IMR-90 (cell line): ENCODE data around the gene NCBP2L. TPM values are rescaled to one million over a fixed set of nuclear protein-coding genes. Genes with fewer than 3 reads are reported as not detected.

ENCODE experiments used
- ATAC-seq: fragments of 200-7000 bp; cut with Tn5 transposase; 2 replicates; pipeline ENCODE4 v1.9.1; 2020; ENCODE audit warnings: low read depth, mild to moderate bottlenecking, moderate library complexity
- BruUV-seq: library from RNA; stranded (reverse); fragments of 400-500 nt; replicated peaks from 2 replicates; lab custom pipeline; 2021; lab: Mats Ljungman, UMichigan
- CTCF ChIA-PET: fragments of 300-600 bp; formaldehyde crosslinking; extraction: SDS; loops from one replicate; lab custom pipeline; 2021; ENCODE audit warnings: antibody characterized with exemption; lab: Yijun Ruan, JAX
- POLR2A ChIA-PET: fragments of 300-600 bp; sonication (Branson Sonifier 250); formaldehyde crosslinking; loops from one replicate; lab custom pipeline; 2022; ENCODE audit warnings: antibody characterized with exemption; ENCODE audit not compliant: unreplicated experiment; lab: Charles Lee
- DNase-seq: peaks from one replicate; pipeline ENCODE4 v3.0.0; 2013
- H2AFZ ChIP-seq: replicated peaks from 2 replicates; pipeline ENCODE3; 2013; ENCODE audit warnings: low read length, mild to moderate bottlenecking; ENCODE audit not compliant: poor library complexity
- H2AK5ac ChIP-seq: 2 replicates; pipeline ENCODE4 v1.6.1; 2013; ENCODE audit warnings: low read depth, low read length, inconsistent platforms
- H2AK9ac ChIP-seq: replicated peaks from 2 replicates; pipeline ENCODE3; 2013; ENCODE audit warnings: mild to moderate bottlenecking, low read depth, low read length, moderate library complexity; ENCODE audit not compliant: poor library complexity
- H2BK120ac ChIP-seq: 2 replicates; pipeline ENCODE4 v1.6.1; 2013; ENCODE audit warnings: low read depth, low read length, inconsistent platforms
- H2BK15ac ChIP-seq: 3 replicates; pipeline ENCODE4 v1.6.1; 2013; ENCODE audit warnings: low read depth, low read length, inconsistent platforms
- H2BK20ac ChIP-seq: 2 replicates; pipeline ENCODE4 v1.6.1; 2013; ENCODE audit warnings: low read depth, mild to moderate bottlenecking, inconsistent platforms, low read length, moderate library complexity
- H2BK5ac ChIP-seq: 2 replicates; pipeline ENCODE4 v1.6.1; 2013; ENCODE audit warnings: mild to moderate bottlenecking, low read depth, low read length, inconsistent platforms; ENCODE audit not compliant: poor library complexity, severe bottlenecking
- H3K14ac ChIP-seq: replicated peaks from 2 replicates; pipeline ENCODE4 v1.6.1; 2013; ENCODE audit warnings: low read depth, low read length, inconsistent platforms
- H3K18ac ChIP-seq: 2 replicates; pipeline ENCODE4 v1.6.1; 2013; ENCODE audit warnings: low read depth, low read length, control low read depth
- H3K23ac ChIP-seq: 2 replicates; pipeline ENCODE4 v1.6.1; 2013; ENCODE audit warnings: low read depth, low read length, inconsistent platforms
- H3K27ac ChIP-seq: 2 replicates; pipeline ENCODE4 v1.5.1; 2013; ENCODE audit warnings: mild to moderate bottlenecking, control low read depth, low read length; ENCODE audit not compliant: insufficient read depth
- H3K27me3 ChIP-seq: 2 replicates; pipeline ENCODE4 v1.6.1; 2013; ENCODE audit warnings: low read length; ENCODE audit not compliant: control insufficient read depth, insufficient read depth
- H3K36me3 ChIP-seq: 2 replicates; pipeline ENCODE4 v1.6.1; 2013; ENCODE audit warnings: low read length, mixed read lengths; ENCODE audit not compliant: control insufficient read depth, insufficient read depth
- H3K4ac ChIP-seq: 2 replicates; pipeline ENCODE4 v1.6.1; 2013; ENCODE audit warnings: low read depth, low read length, inconsistent platforms
- H3K4me1 ChIP-seq: 2 replicates; pipeline ENCODE4 v1.6.1; 2013; ENCODE audit warnings: low read length, mixed read lengths; ENCODE audit not compliant: control insufficient read depth, insufficient read depth
- H3K4me2 ChIP-seq: 2 replicates; pipeline ENCODE4 v1.6.1; 2013; ENCODE audit warnings: low read depth, mild to moderate bottlenecking, control low read depth, low read length, moderate library complexity
- H3K4me3 ChIP-seq: 2 replicates; pipeline ENCODE4 v1.5.1; 2013; ENCODE audit warnings: low read depth, mild to moderate bottlenecking, control low read depth, low read length, moderate library complexity; ENCODE audit not compliant: insufficient read depth
- H3K56ac ChIP-seq: 2 replicates; pipeline ENCODE4 v1.6.1; 2013; ENCODE audit warnings: low read length, inconsistent platforms; ENCODE audit not compliant: insufficient read depth; ENCODE audit errors: extremely low read depth
- H3K79me1 ChIP-seq, 2 experiments: 2 replicates each; pipeline ENCODE4 v1.6.1; 2013; ENCODE audit warnings: low read length in 2 of 2, inconsistent platforms in 1 of 2, low read depth in 1 of 2
- H3K9ac ChIP-seq: 2 replicates; pipeline ENCODE4 v1.6.1; 2013; ENCODE audit warnings: low read depth, low read length, control low read depth
- H3K9me1 ChIP-seq: 2 replicates; pipeline ENCODE4 v1.6.1; 2013; ENCODE audit warnings: low read length, inconsistent platforms; ENCODE audit not compliant: insufficient read depth
- H3K9me3 ChIP-seq: 2 replicates; pipeline ENCODE4 v1.6.1; 2013; ENCODE audit warnings: low read length; ENCODE audit not compliant: control insufficient read depth, insufficient read depth
- H4K20me1 ChIP-seq: 2 replicates; pipeline ENCODE4 v1.6.1; 2013; ENCODE audit warnings: low read length, inconsistent platforms; ENCODE audit not compliant: insufficient read depth
- H4K5ac ChIP-seq: 2 replicates; pipeline ENCODE4 v1.6.1; 2013; ENCODE audit warnings: mild to moderate bottlenecking, low read depth, low read length, control low read depth
- H4K8ac ChIP-seq, 2 experiments: 2 replicates each; pipeline ENCODE4 v1.6.1; 2013; ENCODE audit warnings: low read depth in 2 of 2, low read length in 2 of 2, control low read depth in 1 of 2, inconsistent platforms in 1 of 2
- H4K91ac ChIP-seq: 2 replicates; pipeline ENCODE4 v1.6.1; 2013; ENCODE audit warnings: low read depth, low read length, inconsistent platforms; ENCODE audit not compliant: insufficient read depth
- BHLHE40 ChIP-seq: fragments of 150-350 bp; IDR thresholded peaks from 2 replicates; pipeline ENCODE4 v1.6.1; 2016; ENCODE audit warnings: mild to moderate bottlenecking, low read depth, low read length
- CEBPB ChIP-seq: IDR thresholded peaks from 2 replicates; pipeline ENCODE4 v1.6.1; 2012; ENCODE audit warnings: low read depth, low read length, improper control_type of control experiment
- CHD1 ChIP-seq: IDR thresholded peaks from 2 replicates; pipeline ENCODE4 v1.6.1; 2012; ENCODE audit warnings: low read depth, low read length, improper control_type of control experiment
- CTCF ChIP-seq: conservative IDR thresholded peaks from 2 replicates; pipeline ENCODE4 v1.5.1; 2012; ENCODE audit warnings: mild to moderate bottlenecking, low read depth, low read length, improper control_type of control experiment
- ELK1 ChIP-seq: fragments of 150-350 bp; IDR thresholded peaks from 2 replicates; pipeline ENCODE4 v1.6.1; 2016; ENCODE audit warnings: low read depth, mild to moderate bottlenecking, low read length, moderate library complexity, borderline replicate concordance
- FOS ChIP-seq: fragments of 150-350 bp; IDR thresholded peaks from 2 replicates; pipeline ENCODE4 v1.6.1; 2016; ENCODE audit warnings: low read depth, low read length
- MAFK ChIP-seq: IDR thresholded peaks from 2 replicates; pipeline ENCODE4 v1.6.1; 2012; ENCODE audit warnings: low read depth, low read length, improper control_type of control experiment
- MAZ ChIP-seq: IDR thresholded peaks from 2 replicates; pipeline ENCODE4 v1.6.1; 2012; ENCODE audit warnings: low read depth, mild to moderate bottlenecking, low read length, improper control_type of control experiment, moderate library complexity, borderline replicate concordance
- MXI1 ChIP-seq: IDR thresholded peaks from 2 replicates; pipeline ENCODE4 v1.6.1; 2012; ENCODE audit warnings: low read depth, mild to moderate bottlenecking, low read length, moderate library complexity, borderline replicate concordance
- NFE2L2 ChIP-seq: fragments of 150-350 bp; IDR thresholded peaks from 2 replicates; pipeline ENCODE4 v1.6.1; 2016; ENCODE audit warnings: low read depth, mild to moderate bottlenecking, low read length
- POLR2A ChIP-seq: IDR thresholded peaks from 2 replicates; pipeline ENCODE4 v1.6.1; 2012; ENCODE audit warnings: mild to moderate bottlenecking, low read depth, low read length
- RAD21 ChIP-seq: IDR thresholded peaks from 2 replicates; pipeline ENCODE4 v1.6.1; 2012; ENCODE audit warnings: low read length, improper control_type of control experiment
- RCOR1 ChIP-seq: IDR thresholded peaks from 2 replicates; pipeline ENCODE4 v1.6.1; 2012; ENCODE audit warnings: mild to moderate bottlenecking, low read length, improper control_type of control experiment; ENCODE audit not compliant: insufficient replicate concordance
- RFX5 ChIP-seq: IDR thresholded peaks from 2 replicates; pipeline ENCODE4 v1.8.0; 2012; ENCODE audit warnings: low read depth, mild to moderate bottlenecking, low read length, moderate library complexity
- SMC3 ChIP-seq: fragments of 150-350 bp; IDR thresholded peaks from 2 replicates; pipeline ENCODE4 v1.6.1; 2016; ENCODE audit warnings: low read depth, mild to moderate bottlenecking, antibody characterized with exemption, low read length, moderate library complexity
- USF2 ChIP-seq: fragments of 150-350 bp; IDR thresholded peaks from 2 replicates; pipeline ENCODE4 v1.6.1; 2017; ENCODE audit warnings: mild to moderate bottlenecking, antibody characterized with exemption, low read length, low read depth
- WGBS, 2 experiments: methylation state at CpG; one replicate each; pipeline versions ENCODE4 v1.1.5 to v1.1.7; 2013; ENCODE audit warnings: missing lambda C conversion rate in 2 of 2; ENCODE audit not compliant: insufficient read length in 1 of 2; ENCODE audit errors: extremely low coverage in 2 of 2; 5-methylcytosine and 5-hydroxymethylcytosine counted together
- dilution Hi-C: fragments of 300-500 bp; cut with HindIII; formaldehyde crosslinking; loops from one replicate; pipeline ENCODE4 v1.14.3; 2018; ENCODE audit warnings: low sequenced_read_pairs; ENCODE audit not compliant: unreplicated experiment
- in situ Hi-C: fragments of 300-500 bp; cut with MboI; formaldehyde crosslinking; loops from 3 replicates; pipeline ENCODE4 v1.14.3; 2019; ENCODE audit warnings: low sequenced_read_pairs, inconsistent platforms, mixed read lengths
- intact Hi-C: fragments of 100-400 bp; cut with micrococcal nuclease; formaldehyde crosslinking; loops from 2 replicates; pipeline ENCODE4 v1.10.0; 2022
- polyA plus RNA-seq, 3 experiments: library from polyadenylated mRNA; depleted of rRNA; stranded (reverse); fragments of >200 nt; gene quantifications; 2 replicates each; pipeline ENCODE4 v1.2.3, GENCODE V29; 2012; ENCODE audit warnings: low replicate concordance in 1 of 3
- total RNA-seq: library from RNA; depleted of rRNA; stranded (reverse); fragments of >200 nt; gene quantifications from 2 replicates; pipeline ENCODE4 v1.2.3, GENCODE V29; 2012

Gene NCBP2L
- total and polyA plus RNA-seq, 2 of the 4 experiments (the other 2 are of a cell fraction), result not detected

GRCh38 chrX:107823042-107823441 is 45.5 kb downstream of the NCBP2L start:
- Histone ChIP-seq H3K79me1 (no peaks in the 10 kb centered on the region), H3K9me3 (peaks cover 9% of the 10 kb centered on the region), H4K5ac (no peak overlapping the region), H3K14ac (no peak overlapping the region), H2BK20ac (no peak overlapping the region), H2BK120ac (no peak overlapping the region), H2AK9ac (no peak overlapping the region), H2AK5ac (no peak overlapping the region), H3K36me3 (no peaks in the 10 kb centered on the region), H3K9ac (no peak overlapping the region), H4K20me1 (no peaks in the 10 kb centered on the region; the same call in 1 of the 2 replicates), H3K23ac (no peak overlapping the region), H3K56ac (no peak overlapping the region), H4K91ac (no peak overlapping the region), H3K4ac (no peak overlapping the region), H3K18ac (no peak overlapping the region), H3K4me3 (no peak overlapping the region), H2BK5ac (no peak overlapping the region), H3K4me1 (no peaks in the 10 kb centered on the region), H4K8ac (no peak overlapping the region), H3K9me1 (no peaks in the 10 kb centered on the region), H2AFZ (no peak overlapping the region), H2BK15ac (no peak overlapping the region), H3K27me3 (peaks cover 6% of the 10 kb centered on the region; the same call in 1 of the 2 replicates), H3K27ac (no peak overlapping the region), H3K4me2 (no peak overlapping the region)
- dilution Hi-C loops (no loop called here), intact Hi-C loops (no loop called here), in situ Hi-C loops (no loop called here)
- no CpG with 5 or more reads among the region's 2 CpGs for WGBS, 2 experiments
- no peak for TF ChIP-seq RFX5
- TF ChIP-seq FOS, result no peak
- no peak for TF ChIP-seq MAFK
- TF ChIP-seq SMC3, result no peak
- TF ChIP-seq CTCF, result no peak
- TF ChIP-seq RCOR1, result no peak
- TF ChIP-seq USF2, result no peak
- TF ChIP-seq RAD21, result no peak
- no peak for TF ChIP-seq ELK1
- TF ChIP-seq POLR2A, result no peak
- no peak for TF ChIP-seq BHLHE40
- TF ChIP-seq CHD1, result no peak
- TF ChIP-seq NFE2L2, result no peak
- TF ChIP-seq MXI1, result no peak
- no peak for TF ChIP-seq CEBPB
- no peak for TF ChIP-seq MAZ
- ATAC-seq (no peak), DNase-seq (no peak)
- ChIA-PET POLR2A (no interaction called here), CTCF (no interaction called here)
- no TSS peak for BruUV-seq
